Right atrium auricular region (tissue), 2 donors: ENCODE measurements around the gene KCNJ16. TPM values are rescaled to one million over a fixed set of nuclear protein-coding genes. Genes with fewer than 3 reads are reported as not detected.
A peak's percentile ranks its signal among the peaks of the same experiment; 100 is the strongest.

Experiments
- DNase-seq: peaks from one replicate; pipeline ENCODE4 v3.0.0-alpha.2; 2019; ENCODE audit warnings: low spot score
- H3K27ac ChIP-seq, 2 donors: fragments of 200-600 bp; sonication (generic); 1 replicate in 1 of 2; 2 replicates in 1 of 2; pipeline ENCODE4 v1.5.1; 2016 to 2019
- H3K27me3 ChIP-seq, 2 donors: fragments of 200-600 bp; sonication (generic); one replicate each; pipeline versions ENCODE4 v1.5.1 to v1.6.0; 2017 to 2019
- H3K36me3 ChIP-seq: fragments of 200-600 bp; sonication (generic); one replicate; pipeline ENCODE4 v1.5.1; 2016
- H3K4me1 ChIP-seq, 2 donors: fragments of 200-600 bp; sonication (generic); one replicate each; pipeline versions ENCODE4 v1.5.1 to v1.6.0; 2017 to 2019
- H3K4me3 ChIP-seq, 2 donors: fragments of 200-600 bp; sonication (generic); 1 replicate in 1 of 2; 2 replicates in 1 of 2; pipeline ENCODE4 v1.5.1; 2017 to 2019; ENCODE audit warnings: mild to moderate bottlenecking in 1 of 2, moderate library complexity in 1 of 2
- H3K9me3 ChIP-seq, 2 donors: fragments of 200-600 bp; sonication (generic); one replicate each; pipeline ENCODE4 v1.5.1; 2019
- total RNA-seq, 2 donors: library from RNA; depleted of rRNA; stranded (reverse); fragments of >200 nt; gene quantifications; one replicate each; pipeline ENCODE4 v1.1.0, GENCODE V29; 2016
- TF ChIP-seq, protein P1 (sequence below), 2 donors: fragments of 200-600 bp; sonication (generic); IDR thresholded peaks; one replicate each; pipeline ENCODE4 v1.5.1; 2019; ENCODE audit warnings: antibody characterized with exemption in 2 of 2

Gene KCNJ16
- total RNA-seq, 2 donors from 2014 or later, result 0.59 TPM; not detected in 1

DNA sequence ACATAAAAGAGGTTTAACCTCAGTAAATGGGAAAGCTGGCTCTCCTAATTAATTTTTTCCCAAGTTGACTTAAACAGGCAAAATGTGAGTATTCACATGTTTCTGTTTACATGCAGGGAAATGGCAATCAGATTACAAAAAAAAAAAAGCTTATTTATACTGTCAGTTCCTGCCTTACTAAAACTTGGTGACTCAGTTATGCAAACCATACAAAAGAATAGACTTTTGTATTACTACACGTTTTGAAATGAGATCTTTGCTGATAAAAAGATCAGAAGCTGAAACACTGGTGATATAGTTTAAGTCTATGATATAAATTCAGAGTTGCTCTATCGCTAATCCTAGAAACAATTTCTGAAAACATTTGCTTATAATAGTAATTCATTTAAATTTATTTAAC lies 85.0 kb downstream of the KCNJ16 start:
- DNase-seq, result no peak
- TF ChIP-seq, protein P1, sequence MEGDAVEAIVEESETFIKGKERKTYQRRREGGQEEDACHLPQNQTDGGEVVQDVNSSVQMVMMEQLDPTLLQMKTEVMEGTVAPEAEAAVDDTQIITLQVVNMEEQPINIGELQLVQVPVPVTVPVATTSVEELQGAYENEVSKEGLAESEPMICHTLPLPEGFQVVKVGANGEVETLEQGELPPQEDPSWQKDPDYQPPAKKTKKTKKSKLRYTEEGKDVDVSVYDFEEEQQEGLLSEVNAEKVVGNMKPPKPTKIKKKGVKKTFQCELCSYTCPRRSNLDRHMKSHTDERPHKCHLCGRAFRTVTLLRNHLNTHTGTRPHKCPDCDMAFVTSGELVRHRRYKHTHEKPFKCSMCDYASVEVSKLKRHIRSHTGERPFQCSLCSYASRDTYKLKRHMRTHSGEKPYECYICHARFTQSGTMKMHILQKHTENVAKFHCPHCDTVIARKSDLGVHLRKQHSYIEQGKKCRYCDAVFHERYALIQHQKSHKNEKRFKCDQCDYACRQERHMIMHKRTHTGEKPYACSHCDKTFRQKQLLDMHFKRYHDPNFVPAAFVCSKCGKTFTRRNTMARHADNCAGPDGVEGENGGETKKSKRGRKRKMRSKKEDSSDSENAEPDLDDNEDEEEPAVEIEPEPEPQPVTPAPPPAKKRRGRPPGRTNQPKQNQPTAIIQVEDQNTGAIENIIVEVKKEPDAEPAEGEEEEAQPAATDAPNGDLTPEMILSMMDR (IDR thresholded peaks at IDR 0.05), result no peak
- no peaks in the 10 kb centered on the region for H3K9me3 ChIP-seq
- no peaks in the 10 kb centered on the region for H3K36me3 ChIP-seq
- H3K27ac ChIP-seq, result no peak overlapping the region
- H3K4me1 ChIP-seq, result no peaks in the 10 kb centered on the region
- no peaks in the 10 kb centered on the region for H3K27me3 ChIP-seq
- no peak overlapping the region for H3K4me3 ChIP-seq

GRCh38 chr17:70161519-70161918 lies 86.5 kb downstream of the KCNJ16 start:
- TF ChIP-seq, protein P1 (IDR thresholded peaks at IDR 0.05), result no peak
- Histone ChIP-seq H3K27ac (no peak overlapping the region), H3K36me3 (no peaks in the 10 kb centered on the region), H3K4me3 (no peak overlapping the region), H3K9me3 (no peaks in the 10 kb centered on the region), H3K4me1 (no peaks in the 10 kb centered on the region), H3K27me3 (no peaks in the 10 kb centered on the region)
- no peak for DNase-seq

DNA sequence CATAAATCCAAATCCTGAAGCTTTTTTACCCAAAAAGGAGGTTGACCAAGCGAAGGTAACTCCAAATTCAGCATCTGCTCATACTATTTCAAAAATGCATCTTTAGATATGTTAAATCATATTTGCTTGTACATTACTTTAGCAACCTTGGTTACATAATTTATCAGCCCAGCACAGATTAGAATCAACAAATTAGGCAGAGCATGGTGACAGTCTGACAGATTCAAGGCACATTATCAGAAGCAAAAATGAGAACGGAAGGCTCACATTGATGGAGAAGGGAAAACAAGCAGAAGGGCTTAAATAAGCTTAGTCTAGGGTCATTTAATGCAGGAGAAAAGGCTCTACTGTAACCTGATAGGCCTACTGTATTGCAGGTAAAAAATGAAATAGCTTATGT lies 90.4 kb downstream of the KCNJ16 start:
- no peak overlapping the region for H3K27ac ChIP-seq
- H3K36me3 ChIP-seq, result no peaks in the 10 kb centered on the region
- TF ChIP-seq, protein P1 (IDR thresholded peaks at IDR 0.05), result no peak
- no peak for DNase-seq
- peaks cover 0 to 12% of the 10 kb centered on the region in 2 donors for H3K4me1 ChIP-seq
- H3K27me3 ChIP-seq, result no peaks in the 10 kb centered on the region
- no peaks in the 10 kb centered on the region for H3K9me3 ChIP-seq
- H3K4me3 ChIP-seq, result no peak overlapping the region

DNA sequence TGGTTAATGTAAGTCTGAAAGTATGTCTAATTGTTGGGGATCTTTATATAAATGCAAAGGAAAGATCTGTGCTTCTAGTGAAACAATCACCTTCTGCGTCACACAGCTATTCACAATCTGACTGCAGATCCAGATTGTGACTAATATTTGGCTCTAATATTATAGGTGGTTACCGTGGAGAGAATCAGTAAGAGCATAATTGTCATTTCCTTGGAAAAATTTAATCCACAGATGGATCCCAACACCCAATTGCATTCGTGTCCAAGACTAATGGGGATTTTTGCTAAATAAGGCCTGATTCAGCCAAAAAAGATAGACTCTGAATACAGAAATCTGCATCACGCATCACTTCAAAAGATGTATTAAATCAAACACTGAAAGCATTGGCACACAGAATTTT lies 91.6 kb downstream of the KCNJ16 start:
- no peak overlapping the region for H3K27ac ChIP-seq
- no peak for DNase-seq
- no peaks in the 10 kb centered on the region for H3K27me3 ChIP-seq
- no peak overlapping the region for H3K4me3 ChIP-seq
- TF ChIP-seq, protein P1 (IDR thresholded peaks at IDR 0.05), result no peak
- H3K9me3 ChIP-seq, result no peaks in the 10 kb centered on the region
- H3K36me3 ChIP-seq, result no peaks in the 10 kb centered on the region
- peaks cover 0 to 12% of the 10 kb centered on the region in 2 donors for H3K4me1 ChIP-seq

DNA sequence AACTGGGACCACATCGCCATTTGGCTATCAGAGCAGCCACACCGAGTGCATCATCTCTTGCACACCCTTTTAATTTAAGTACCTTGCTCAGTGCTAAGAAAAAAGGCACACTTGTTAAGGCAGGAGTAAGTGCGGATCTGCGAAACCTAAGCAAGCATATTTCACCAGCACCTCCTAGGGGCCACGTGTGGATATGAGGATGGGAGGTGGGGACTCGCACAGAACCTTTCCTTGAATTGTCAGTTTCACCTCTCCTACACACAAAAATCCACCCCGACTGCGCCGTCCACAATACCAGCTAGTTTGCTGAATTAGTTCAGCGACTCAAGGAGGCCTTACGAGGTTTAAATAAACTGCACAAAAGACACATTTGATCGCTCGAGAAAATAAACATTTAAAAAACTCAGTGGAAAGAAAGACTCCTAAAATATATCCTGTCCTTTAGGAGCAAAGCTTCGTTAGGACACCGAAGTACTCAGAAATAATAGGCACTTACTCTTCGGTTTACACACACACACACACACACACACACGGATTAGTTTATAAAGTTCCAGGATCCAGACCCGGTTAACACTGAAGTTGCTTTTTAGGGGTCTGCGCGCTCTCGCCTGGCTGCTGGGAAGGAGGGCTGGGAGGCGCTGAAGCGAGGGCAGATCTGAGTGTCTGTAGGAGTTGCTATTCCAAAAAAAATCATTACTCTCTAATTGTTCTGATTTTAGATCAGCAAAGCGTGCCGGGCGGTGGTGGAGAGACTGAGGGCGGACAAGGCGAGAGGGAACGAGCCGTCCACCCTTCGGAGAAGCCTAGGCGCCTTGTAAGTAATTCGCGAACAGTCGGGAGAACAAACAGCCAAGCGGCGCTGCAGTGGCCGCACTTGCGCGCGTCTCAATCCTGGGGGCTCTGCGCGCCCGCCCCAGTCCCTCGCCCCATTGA lies 93.3 kb downstream of the KCNJ16 start:
- DNase-seq, result peak; percentile 82
- H3K27ac ChIP-seq, result peak overlapping the region; percentile 86 to 87
- H3K27me3 ChIP-seq, result no peaks in the 10 kb centered on the region
- peak overlapping the region; percentile 48 to 71 for H3K4me3 ChIP-seq
- H3K9me3 ChIP-seq, result no peaks in the 10 kb centered on the region
- no peaks in the 10 kb centered on the region for H3K36me3 ChIP-seq
- H3K4me1 ChIP-seq, result peaks cover 0 to 12% of the 10 kb centered on the region in 2 donors
- TF ChIP-seq, protein P1 (IDR thresholded peaks at IDR 0.05), result peak in 1 of 2 donors; percentile 71
